Inflammatory macrophage treated with lipopolysaccharide for 1 hour (primary cell): Measurements from ENCODE around the gene RBM38.
A peak's percentile ranks its signal among the peaks of the same experiment; 100 is the strongest.
"Not testable (repeated sequence)": the region's sequence is repeated elsewhere in the genome, so short reads cannot be mapped to it uniquely, and the experiment has no call there.

Source experiments
- DNase-seq, 2 donors: peaks; one replicate each; pipeline ENCODE4 v3.0.0-alpha.2; 2020 to 2022

Gene RBM38

GRCh38 chr20:57421253-57422220, 30.3 kb downstream of the RBM38 start:
- DNase-seq, result no peak

GRCh38 chr20:57422254-57422653, 31.1 kb downstream of the RBM38 start:
- DNase-seq, result no peak

DNA sequence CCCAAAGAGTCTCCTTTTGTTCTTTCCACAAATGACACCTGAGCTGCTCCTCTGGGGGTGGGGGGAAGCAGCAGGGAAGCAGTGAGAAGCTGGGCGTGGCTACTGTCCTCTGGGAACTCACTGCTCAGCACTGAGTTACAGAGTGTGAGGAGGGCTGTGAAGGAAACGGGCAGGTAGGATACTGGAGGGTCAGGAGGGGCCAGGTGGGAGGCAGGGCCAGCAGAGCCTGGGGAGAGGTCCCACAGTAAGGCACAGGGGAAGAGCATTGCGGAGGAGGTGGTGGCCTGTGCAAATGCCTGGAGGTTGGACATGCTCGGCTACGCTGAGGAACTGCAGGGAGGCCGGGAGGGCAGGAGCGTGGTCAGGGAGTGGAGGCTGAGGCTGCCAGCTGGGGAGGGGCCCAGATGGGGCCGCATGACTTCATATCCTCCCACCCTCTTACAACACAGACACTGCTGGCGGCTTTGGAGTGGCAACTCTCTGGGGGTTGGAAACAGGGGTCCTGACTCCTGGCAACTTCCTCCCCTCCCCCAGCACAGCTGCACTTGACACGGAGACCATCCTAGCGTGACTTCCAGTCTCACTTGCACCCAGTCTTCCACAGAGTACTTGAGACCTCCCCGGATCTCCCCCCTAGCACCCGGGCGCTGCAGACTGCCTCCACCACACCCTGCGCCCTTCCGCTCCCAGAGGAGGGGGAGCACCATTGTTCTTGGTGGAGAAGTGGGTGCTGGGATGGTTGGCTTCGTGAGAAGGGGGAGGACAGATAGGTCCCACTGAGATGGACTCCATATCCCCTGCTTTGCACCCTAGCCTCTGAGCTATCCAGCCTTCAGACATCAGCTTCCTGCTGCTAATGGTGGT, 34.2 kb downstream of the RBM38 start:
- peak in 1 of 2 donors; percentile 24 for DNase-seq

DNA sequence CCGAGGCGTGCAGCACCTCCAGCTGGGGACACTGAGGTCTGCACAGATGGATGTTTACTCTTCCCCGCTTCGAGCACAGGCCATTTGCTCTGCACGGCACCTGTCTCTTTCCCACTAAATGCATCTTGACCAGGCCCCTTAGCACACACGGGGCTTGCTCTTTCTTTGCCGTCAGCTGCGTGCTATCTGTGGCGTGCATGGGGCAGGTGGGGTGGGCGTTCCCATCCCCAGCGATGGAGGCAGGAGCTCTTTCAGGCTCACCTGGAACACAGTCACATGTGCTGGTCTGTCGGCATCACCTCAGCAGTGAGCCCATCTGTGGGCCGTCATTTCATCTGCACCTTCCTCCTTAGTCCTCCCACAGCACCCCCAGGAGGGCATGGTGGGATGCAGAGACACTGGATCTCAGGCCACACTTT, 35.1 kb downstream of the RBM38 start:
- DNase-seq, result no peak

GRCh38 chr20:57426831-57427230, 35.6 kb downstream of the RBM38 start:
- no peak for DNase-seq

GRCh38 chr20:57428324-57429158, 37.3 kb downstream of the RBM38 start:
- no peak for DNase-seq

DNA sequence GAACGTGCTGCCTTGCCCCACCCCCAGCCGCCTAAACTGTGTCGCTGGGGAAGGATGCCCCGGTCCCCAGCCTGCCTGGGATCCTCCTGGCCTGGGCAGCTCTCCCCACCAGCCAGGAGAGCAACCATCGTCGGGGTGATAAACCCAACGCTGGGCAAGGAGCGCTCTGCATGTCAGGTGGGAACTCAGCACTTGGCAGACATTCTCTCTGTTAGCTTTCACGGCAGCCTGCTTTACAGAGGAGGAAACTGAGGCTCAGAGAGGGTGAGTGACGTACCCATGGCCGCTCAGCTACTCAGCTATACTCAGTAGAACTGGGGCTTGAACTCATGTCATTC, 37.9 kb downstream of the RBM38 start:
- DNase-seq, result no peak

DNA sequence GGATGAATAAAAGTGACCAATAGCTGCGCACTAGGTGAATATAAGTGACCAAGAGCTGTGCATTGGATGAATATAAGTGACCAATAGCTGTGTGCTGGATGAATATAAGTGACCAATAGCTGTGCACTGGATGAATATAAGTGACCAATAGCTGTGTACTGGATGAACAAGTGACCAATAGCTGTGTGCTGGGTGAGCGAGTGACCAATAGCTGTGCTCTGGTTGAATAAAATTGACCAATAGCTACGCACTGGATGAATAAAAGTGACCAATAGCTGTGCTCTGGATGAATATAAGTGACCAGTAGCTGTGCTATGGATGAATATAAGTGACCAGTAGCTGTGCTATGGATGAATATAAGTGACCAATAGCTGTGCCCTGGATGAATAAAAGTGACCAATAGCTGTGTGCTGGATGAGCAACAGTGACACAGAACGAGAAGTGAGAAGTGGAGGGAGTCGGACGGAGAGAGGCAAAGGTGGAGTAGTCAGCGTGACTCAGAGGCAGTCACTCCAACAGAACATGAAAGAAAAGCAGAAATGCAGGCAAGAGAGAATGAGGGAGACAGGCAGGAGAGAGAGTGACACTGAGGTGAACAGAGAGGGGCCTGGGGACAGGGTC, 38.5 kb downstream of the RBM38 start:
- DNase-seq, result peak; percentile 82 to 87

DNA sequence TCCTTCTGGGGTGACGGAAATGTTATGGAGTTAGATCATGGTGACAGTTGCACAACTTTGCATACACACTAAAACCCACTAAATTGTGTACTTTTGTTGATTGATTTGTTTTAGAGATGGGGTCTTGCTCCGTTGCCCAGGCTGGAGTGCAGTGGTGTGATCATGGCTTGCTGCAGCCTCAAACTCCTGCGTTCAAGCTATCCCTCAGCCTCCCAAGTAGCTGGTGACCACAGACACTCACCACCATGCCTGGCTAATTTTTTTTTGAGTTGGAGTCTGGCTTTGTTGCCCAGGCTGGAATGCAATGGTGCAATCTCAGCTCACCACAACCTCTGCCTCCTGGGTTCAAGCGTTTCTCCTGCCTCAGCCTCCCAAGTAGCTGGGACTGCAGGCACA, 39.0 kb downstream of the RBM38 start:
- DNase-seq, result not testable (repeated sequence)

DNA sequence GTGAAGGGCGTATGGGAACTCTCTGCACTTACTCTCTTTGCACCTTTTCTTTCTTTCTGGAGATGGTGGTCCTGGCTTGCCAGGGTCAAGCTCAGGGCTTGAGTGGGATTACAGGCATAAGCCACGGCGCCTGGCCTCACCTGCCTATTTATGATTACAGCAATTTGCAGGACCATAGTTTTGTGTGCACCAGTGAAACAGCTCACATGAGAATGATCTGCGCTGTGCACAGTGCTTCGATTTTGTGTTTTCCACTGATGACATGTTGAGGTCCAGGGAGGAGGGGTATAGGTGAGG, 40.3 kb downstream of the RBM38 start:
- no peak for DNase-seq

DNA sequence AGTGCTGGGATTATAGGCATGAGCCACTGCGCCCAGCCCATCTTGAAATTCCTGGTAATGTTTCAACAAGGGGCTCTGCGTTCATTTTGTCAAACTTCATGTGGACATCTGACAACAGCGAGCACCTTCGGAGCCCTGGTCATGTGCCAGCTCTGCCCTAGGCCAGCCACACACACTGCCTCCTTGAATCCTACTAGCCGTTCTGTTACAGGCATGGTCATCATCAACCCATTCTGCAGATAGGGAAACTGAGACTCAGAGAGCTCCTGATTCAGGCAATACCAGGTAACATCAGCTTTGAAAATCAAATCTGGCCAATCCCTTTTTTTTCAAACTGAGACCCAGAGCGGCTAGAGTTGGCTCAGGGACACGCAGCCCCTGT, 41.3 kb downstream of the RBM38 start:
- DNase-seq, result no peak

- peak; percentile 83 to 88 for DNase-seq
Measured at GRCh38 chr20:57432862-57433491, 41.8 kb downstream of the RBM38 start.

GRCh38 chr20:57433657-57434389, 42.6 kb downstream of the RBM38 start:
- DNase-seq, result peak in 1 of 2 donors; percentile 75

- DNase-seq, result no peak
Measured at GRCh38 chr20:57434390-57434700, 43.1 kb downstream of the RBM38 start.

DNA sequence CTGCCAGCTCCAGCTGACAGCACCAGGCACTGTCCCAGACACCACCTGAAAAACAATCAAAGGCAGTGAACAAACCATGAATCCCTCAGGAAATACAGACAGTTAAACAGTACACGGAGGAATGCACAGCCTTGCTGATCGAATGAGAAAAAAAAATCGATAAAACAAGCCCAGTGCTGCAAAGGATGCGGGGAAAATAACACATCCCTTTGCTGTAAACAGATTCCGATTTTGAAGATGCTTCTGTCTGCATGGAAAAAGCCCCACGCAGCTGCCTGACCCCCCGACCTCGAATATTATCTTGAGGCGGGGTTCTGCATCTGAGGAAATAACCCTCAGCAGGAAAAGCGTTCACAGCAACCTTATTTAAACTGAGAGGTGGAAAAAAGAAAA, 43.9 kb downstream of the RBM38 start:
- DNase-seq, result no peak

DNA sequence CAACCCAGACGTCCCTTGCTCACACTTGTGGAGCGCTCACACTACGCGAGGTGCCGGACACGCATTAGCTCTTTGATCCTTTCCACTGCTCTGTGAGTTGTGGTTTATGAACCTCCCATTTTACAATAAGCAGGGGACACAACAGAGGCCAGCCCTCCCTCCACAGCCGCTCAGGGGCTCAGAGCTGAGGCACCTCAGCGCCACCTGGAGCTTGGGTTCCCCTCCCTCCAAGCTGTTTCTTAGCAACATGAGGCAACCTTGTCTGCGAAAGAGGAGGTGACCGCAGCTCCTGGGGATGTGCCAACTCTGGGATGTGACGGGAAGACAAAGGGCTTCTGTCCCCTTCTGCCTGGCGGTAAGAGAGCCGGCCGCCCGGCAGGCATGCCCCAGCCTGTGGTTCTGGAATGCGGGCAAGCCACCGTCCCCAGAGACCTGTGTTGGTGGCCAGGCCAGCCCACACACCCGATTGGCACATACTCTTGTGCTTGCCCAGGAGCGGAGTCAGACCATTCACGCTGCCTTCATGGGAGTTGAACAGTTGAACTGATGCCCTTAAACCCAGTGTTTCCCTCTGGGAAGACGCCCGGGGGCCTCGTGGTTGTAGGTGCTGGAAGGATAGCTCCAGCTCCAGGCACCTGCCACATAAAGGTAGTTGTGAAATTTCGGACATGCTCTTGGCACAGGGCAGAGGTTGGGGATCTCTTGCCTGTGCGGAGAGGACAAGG, 44.5 kb downstream of the RBM38 start:
- DNase-seq, result peak; percentile 21 to 37

GRCh38 chr20:57436223-57436545, 45.0 kb downstream of the RBM38 start:
- DNase-seq, result no peak

DNA sequence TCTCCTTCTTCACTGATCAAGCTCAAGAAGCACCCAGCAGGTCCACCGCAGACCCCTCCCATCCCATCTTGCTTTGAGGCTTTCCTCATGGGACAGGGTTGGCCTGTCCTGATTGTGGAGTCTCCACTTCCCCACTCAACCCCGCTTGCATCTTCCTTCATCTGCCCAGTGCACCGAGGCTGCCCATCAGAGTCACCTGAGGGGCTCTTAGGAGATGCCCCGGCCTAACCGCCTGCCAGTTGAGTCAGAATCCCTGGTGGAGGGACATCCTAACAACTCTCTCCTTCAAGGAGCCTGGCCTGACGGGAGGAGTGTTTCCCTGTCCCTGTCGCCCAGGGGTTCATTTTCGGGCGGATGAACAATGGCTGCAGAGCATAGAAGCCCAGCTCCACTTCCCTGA, 46.1 kb downstream of the RBM38 start:
- DNase-seq, result no peak

GRCh38 chr20:57437672-57438330, 46.6 kb downstream of the RBM38 start:
- DNase-seq, result no peak

GRCh38 chr20:57438552-57438951, 47.4 kb downstream of the RBM38 start:
- no peak for DNase-seq

DNA sequence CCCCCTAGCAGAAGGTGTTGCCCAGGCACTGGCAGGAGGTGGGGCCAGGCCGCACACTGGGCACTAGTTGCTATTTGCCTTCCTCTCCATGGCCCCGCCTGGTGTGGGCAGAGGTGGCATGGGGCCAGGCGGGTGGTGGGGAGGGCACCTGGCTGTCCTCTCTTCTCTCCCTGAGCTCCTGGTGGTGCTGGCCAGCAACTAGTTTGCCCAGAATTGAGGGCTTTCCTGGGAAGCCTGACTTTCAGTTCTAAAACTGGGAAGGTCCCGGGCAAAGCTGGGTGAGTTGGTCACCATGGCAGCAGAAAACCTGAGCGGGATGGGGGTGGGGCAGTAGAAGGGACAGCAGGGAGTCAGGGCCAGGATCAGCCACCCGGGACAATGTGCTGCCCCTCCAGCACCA, 48.2 kb downstream of the RBM38 start:
- DNase-seq, result no peak
